Stimulated activated CD8-positive, alpha-beta memory T cell treated with anti-CD3 and anti-CD28 coated beads, Interleukin-15, amount 100 ng/mL, for 24 hours (primary cell): Measurements from ENCODE around the gene SUMO2.

Experiments used
- DNase-seq: peaks from one replicate; pipeline ENCODE4 v3.0.0-alpha.2; 2020; ENCODE audit warnings: low read depth

SUMO2 gene

DNA sequence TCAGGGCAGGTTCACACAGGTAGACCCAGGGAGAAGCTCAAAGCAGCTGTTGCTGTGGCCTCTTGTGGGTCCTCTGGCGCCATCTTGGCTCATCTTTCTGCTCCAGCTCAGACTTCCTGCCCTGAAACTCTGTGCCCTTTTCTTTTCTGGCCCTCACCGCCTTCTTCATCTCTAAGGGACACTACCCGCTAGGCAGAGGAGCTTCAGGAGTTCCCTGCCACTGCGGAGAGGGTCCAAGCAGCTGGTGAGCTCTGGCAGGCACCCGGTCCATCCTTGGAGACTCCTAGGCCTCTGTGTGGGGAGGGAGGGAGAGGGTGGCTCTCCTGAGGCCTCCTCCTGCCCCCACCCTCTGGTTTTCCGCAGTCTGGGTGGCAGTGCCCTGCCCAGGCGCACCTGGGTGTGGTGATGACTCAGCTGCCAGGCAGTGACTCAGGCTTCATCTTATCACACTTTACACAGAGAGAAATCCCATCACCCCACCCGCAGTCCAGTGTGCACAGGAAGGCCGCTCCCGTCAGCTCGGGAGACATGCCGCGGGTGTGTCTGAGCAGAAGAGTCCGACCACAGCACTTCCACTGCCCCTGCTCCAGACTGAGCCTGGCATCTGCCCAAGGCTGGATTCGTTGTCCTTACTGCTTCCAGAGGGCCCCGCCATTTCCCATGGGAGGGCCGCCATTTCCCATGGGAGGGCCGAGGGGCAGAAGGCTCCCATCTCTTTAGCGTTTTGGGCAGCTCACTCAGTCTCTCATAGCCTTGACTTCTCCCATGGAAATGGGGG lies 58.5 kb downstream of the SUMO2 start:
- DNase-seq: no peak

DNA sequence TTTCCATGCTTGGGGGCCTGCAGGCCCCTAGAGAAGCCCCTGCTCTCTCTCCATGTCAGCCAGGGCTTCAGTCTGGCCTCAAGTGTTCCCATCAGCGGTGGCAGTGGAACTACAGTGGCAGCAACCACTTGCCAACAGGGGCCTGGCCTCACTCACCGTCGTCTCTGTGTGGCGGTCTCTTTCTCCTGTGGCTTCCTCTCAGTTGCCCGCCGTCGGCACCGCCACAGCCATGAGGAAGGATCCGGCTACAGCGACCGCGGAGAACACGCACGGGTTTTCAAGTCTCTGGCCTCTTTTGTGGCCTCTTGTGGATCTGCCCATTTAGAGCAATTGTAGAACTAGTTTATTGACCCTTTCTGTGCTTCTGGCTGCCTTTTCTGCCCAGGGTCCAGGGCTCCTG lies 64.5 kb downstream of the SUMO2 start:
- DNase-seq: no peak

DNA sequence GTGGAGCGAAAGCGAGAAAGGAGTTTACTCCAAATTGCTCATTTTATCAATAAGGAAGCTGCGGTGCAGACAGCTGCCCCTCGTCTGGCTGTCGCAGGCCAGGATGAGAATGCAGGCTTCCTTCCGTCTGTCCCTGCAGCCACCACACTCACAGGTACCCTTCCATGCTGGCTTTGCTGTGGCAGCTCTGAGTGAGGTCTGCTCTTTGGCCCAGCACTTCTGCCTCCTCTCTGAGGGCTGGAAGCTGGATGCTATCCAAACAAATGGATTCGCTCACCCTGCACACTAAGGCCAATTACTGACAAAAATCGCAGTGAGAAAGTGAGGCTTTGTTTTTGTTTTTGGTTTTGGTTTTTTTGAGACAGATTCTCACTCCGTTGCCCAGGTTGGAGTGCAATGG lies 66.0 kb downstream of the SUMO2 start:
- DNase-seq: no peak
